Prostate gland (tissue), 2 donors: ENCODE measurements around the gene CHRNA4. TPM values are rescaled to one million over a fixed set of nuclear protein-coding genes. Genes with fewer than 3 reads are reported as not detected.

Source experiments
- DNase-seq: peaks from one replicate; pipeline ENCODE4 v3.0.0-alpha.2; 2019; ENCODE audit warnings: low spot score
- H3K27ac ChIP-seq, 2 donors: fragments of 200-600 bp; sonication (generic); 2 replicates each; pipeline ENCODE4 v1.5.1; 2017 to 2019
- H3K27me3 ChIP-seq: fragments of 200-600 bp; sonication (generic); replicated peaks from 2 replicates; pipeline ENCODE4 v1.5.1; 2019; ENCODE audit not compliant: insufficient read depth
- H3K36me3 ChIP-seq, 2 donors: fragments of 200-600 bp; sonication (generic); 1 replicate in 1 of 2; 2 replicates in 1 of 2; pipeline versions ENCODE4 v1.5.1 to v1.8.1; 2017 to 2019
- H3K4me1 ChIP-seq: fragments of 200-600 bp; sonication (generic); replicated peaks from 2 replicates; pipeline ENCODE4 v1.5.1; 2019
- H3K4me3 ChIP-seq, 2 donors: fragments of 200-600 bp; sonication (generic); 2 replicates each; pipeline ENCODE4 v1.5.1; 2017 to 2019
- H3K9me3 ChIP-seq: fragments of 200-600 bp; sonication (generic); 2 replicates; pipeline ENCODE4 v1.5.1; 2017
- POLR2A ChIP-seq: fragments of 450-650 bp; IDR thresholded peaks from one replicate; pipeline ENCODE4 v1.6.1; 2016; ENCODE audit warnings: antibody characterized with exemption, mild to moderate bottlenecking
- POLR2AphosphoS5 ChIP-seq: sonication (generic); formaldehyde crosslinking; IDR thresholded peaks from one replicate; pipeline ENCODE4 v1.6.1; 2017; ENCODE audit warnings: antibody characterized with exemption
- WGBS: methylation state at CpG from one replicate; pipeline ENCODE4 v1.1.5; 2018; 5-methylcytosine and 5-hydroxymethylcytosine counted together
- intact Hi-C: fragments of 100-400 bp; cut with DNase I; formaldehyde crosslinking; loops from one replicate; pipeline ENCODE4 v1.14.2; 2022
- total RNA-seq, 2 donors: library from RNA; depleted of rRNA; stranded (reverse); fragments of >200 nt; gene quantifications; one replicate each; pipeline ENCODE4 v1.1.0, GENCODE V29; 2016
- TF ChIP-seq, protein P1 (sequence below), 4 experiments: fragments of 200-600 bp in 2 of 4; fragments of 450-650 bp in 2 of 4; sonication (generic) in 2 of 4; IDR thresholded peaks; 1 replicate in 3 of 4; 2 replicates in 1 of 4; pipeline ENCODE4 v1.5.1; 2016 to 2019; ENCODE audit warnings: antibody characterized with exemption in 4 of 4, mild to moderate bottlenecking in 2 of 4, moderate library complexity in 2 of 4

Gene CHRNA4
- total RNA-seq, 2 donors from 2014 or later = 7.2 TPM; not detected in 1

DNA sequence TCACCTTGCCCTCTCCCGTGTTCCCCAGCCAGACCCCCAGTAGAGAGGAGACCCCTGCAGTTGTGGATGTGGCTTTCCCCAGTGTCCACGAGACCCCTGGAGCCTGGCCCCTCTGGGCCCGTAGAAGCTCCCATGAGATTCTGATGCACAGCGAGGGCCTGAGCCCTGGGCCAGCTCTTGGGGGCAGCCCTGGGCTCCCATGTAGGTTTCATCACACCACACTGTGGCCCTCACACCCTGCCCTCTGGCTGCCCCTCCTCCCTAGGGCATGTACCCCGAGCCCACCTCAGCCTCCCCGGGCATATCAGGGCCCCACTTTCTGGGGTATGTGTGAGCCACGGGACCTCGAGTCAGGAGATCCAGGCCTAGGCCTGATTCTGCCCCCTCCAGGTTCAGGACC, 7.0 kb upstream of the CHRNA4 start:
- Histone ChIP-seq H3K4me1 (no peaks in the 10 kb centered on the region), H3K27me3 (peaks cover 4% of the 10 kb centered on the region), H3K4me3 (no peak overlapping the region), H3K9me3 (no peaks in the 10 kb centered on the region), H3K36me3 (no peaks in the 10 kb centered on the region), H3K27ac (no peak overlapping the region)
- intact Hi-C loops = no loop called here
- WGBS = 87% methylated on average over 8 of the region's 8 CpGs
- no peak for DNase-seq
- TF ChIP-seq POLR2AphosphoS5 (no peak), POLR2A (no peak)
- TF ChIP-seq, protein P1, sequence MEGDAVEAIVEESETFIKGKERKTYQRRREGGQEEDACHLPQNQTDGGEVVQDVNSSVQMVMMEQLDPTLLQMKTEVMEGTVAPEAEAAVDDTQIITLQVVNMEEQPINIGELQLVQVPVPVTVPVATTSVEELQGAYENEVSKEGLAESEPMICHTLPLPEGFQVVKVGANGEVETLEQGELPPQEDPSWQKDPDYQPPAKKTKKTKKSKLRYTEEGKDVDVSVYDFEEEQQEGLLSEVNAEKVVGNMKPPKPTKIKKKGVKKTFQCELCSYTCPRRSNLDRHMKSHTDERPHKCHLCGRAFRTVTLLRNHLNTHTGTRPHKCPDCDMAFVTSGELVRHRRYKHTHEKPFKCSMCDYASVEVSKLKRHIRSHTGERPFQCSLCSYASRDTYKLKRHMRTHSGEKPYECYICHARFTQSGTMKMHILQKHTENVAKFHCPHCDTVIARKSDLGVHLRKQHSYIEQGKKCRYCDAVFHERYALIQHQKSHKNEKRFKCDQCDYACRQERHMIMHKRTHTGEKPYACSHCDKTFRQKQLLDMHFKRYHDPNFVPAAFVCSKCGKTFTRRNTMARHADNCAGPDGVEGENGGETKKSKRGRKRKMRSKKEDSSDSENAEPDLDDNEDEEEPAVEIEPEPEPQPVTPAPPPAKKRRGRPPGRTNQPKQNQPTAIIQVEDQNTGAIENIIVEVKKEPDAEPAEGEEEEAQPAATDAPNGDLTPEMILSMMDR (IDR thresholded peaks at IDR 0.05) = no peak

DNA sequence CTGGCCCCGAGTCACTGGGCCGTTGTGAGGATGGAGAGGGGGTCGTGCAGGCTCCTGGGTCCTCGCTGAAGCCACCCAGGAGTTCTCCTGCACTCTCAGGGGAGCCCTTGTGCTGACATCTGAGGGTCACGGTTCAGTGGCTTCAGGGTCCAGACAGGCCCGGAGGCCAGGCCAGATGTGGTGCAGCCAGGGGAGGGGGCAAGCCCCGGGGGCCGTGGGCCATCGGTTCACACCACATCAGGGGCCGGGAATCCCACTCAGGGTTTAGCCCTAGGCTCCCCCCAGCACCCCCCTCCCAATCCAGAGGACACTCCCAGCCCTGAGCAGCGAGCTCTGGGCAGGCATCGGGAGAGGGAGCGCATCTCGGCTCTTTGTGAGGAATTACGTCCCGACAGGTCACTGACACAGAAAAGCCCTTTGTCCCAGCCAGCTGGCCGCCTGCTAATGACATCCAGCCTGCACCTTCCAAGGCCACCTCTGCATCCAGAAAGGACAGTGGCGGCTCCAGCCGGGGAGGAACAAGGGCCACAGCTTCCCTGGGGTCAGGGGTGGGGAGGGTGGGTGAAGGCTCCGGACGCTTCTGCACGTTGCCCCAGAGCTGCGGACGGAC, 6.4 kb upstream of the CHRNA4 start:
- Histone ChIP-seq H3K27me3 (peaks cover 4% of the 10 kb centered on the region), H3K4me3 (no peak overlapping the region), H3K9me3 (no peaks in the 10 kb centered on the region), H3K4me1 (no peaks in the 10 kb centered on the region), H3K36me3 (no peaks in the 10 kb centered on the region), H3K27ac (no peak overlapping the region)
- 67% methylated on average over 22 of the region's 24 CpGs for WGBS
- intact Hi-C loops = no loop called here
- DNase-seq = no peak
- TF ChIP-seq POLR2AphosphoS5 = no peak
- TF ChIP-seq POLR2A = no peak
- TF ChIP-seq, protein P1 (IDR thresholded peaks at IDR 0.05) = no peak

DNA sequence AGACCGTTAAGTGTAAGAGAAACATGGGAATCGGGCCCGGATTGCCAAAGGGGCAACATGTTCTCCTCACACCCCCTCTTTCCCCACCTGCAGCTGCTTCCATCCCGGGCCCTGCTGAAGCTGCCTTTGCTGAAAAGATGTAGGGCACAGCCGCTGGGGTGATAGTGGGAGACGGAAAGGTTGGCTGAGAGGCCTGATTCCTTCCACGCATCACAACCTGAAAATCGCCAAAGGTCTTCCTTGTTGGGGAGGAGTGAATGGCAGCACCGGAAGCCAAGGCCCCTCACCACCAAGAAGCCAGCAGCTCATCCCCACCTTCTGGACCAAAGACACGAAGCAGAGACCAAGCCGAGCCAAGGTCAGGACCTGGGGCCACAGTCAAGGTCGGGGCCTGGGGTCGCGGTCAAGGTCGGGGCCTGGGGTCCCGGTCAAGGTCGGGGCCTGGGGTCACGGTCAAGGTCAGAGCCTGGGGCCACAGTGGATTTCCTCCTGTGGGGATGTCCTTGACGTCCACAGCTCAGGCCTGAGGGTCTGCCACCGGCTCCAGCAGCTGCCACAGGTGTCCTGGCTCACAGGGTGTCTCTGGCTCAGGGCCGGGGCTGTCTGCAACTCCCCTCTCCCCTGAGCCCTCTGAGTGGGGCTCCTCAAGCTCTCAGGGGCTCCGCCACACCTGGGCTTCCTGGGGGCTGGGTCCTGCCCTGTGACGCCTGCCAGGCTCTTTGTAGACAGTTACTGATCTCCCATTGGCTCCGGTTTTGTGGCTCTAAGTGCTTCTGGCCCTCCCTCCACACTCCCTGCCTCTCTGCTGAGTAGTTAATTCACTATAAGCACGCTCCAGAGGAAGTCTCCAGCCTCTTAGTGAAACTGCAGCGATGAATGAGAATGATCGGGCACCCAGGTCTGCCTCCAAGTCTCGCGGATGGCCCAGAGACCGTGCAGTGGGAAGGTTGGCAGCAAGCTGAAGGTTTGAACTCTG, 5.5 kb upstream of the CHRNA4 start:
- Histone ChIP-seq H3K4me1 (no peaks in the 10 kb centered on the region), H3K4me3 (no peak overlapping the region), H3K36me3 (no peaks in the 10 kb centered on the region), H3K27me3 (peaks cover 8% of the 10 kb centered on the region), H3K9me3 (no peaks in the 10 kb centered on the region), H3K27ac (no peak overlapping the region)
- intact Hi-C loops = no loop called here
- TF ChIP-seq, protein P1 (IDR thresholded peaks at IDR 0.05) = no peak
- no peak for TF ChIP-seq POLR2AphosphoS5
- TF ChIP-seq POLR2A = no peak
- no peak for DNase-seq
- WGBS = 72% methylated on average over 30 of the region's 30 CpGs

DNA sequence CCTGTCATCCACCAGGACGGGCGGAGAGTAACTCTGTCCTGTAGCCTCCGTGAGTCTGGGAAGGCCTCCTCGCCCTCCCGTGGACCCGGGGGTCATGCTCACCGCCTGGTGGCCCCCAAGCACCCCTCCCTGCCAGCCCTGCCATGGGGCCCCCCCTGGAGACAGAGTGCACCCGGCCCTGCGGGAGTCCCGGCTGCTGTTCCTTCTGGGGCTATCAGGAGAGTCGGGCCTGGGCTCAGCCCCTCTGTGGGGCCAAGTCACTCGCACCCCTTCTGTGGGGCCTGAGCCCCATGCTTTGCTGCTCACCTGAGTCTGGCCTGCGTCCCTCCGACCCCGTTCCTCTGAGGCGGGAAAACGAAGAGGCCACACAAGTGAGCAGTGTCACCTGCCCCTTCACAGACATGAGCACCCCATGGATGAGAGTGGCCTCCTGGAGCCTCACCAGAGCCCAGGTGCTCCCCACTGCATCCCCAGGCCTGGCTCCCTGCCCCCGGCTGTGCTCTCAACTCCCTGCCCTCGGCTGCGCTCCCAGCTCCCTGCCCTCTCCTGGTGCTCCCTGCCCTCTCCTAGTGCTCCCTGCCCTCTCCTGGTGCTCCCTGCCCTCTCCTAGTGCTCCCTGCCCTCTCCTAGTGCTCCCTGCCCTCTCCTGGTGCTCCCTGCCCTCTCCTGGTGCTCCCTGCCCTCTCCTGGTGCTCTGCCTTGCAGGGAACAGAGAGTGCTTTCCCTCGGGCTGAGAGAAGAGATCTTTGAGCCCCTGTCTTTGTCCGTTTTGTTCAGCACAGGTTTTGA, 4.6 kb upstream of the CHRNA4 start:
- no peaks in the 10 kb centered on the region for H3K4me1 ChIP-seq
- TF ChIP-seq POLR2AphosphoS5 (no peak), POLR2A (no peak)
- TF ChIP-seq, protein P1 (IDR thresholded peaks at IDR 0.05) = no peak
- no peak for DNase-seq
- no peaks in the 10 kb centered on the region for H3K36me3 ChIP-seq
- peaks cover 11% of the 10 kb centered on the region for H3K27me3 ChIP-seq
- WGBS = 90% methylated on average over 22 of the region's 22 CpGs
- H3K27ac ChIP-seq = no peak overlapping the region
- no peaks in the 10 kb centered on the region for H3K9me3 ChIP-seq
- no peak overlapping the region for H3K4me3 ChIP-seq
- intact Hi-C loops = no loop called here
